ENCODE data around the gene VENTX. TPM values are rescaled to one million over a fixed set of nuclear protein-coding genes. Genes with fewer than 3 reads are reported as not detected.

Gene VENTX
- total RNA-seq, 1 donor from 2014 or later: not detected

- DNase-seq (ENCODE audit: low read depth): no peak
- TF ChIP-seq CTCF (conservative IDR thresholded peaks at IDR 0.05; ENCODE audit: low read depth, low read length): no peak
- no peak overlapping the region for H3K4me3 ChIP-seq (ENCODE audit: low read depth, low read length)
These were observed 30.5 kb upstream of the VENTX start for GRCh38 chr10:133207041-133207600.

- TF ChIP-seq CTCF (conservative IDR thresholded peaks at IDR 0.05; ENCODE audit: low read depth, low read length): no peak
- H3K4me3 ChIP-seq (ENCODE audit: low read depth, low read length): no peak overlapping the region
- DNase-seq (ENCODE audit: low read depth): no peak
These were observed 30.0 kb upstream of the VENTX start for GRCh38 chr10:133207627-133208026.

DNA sequence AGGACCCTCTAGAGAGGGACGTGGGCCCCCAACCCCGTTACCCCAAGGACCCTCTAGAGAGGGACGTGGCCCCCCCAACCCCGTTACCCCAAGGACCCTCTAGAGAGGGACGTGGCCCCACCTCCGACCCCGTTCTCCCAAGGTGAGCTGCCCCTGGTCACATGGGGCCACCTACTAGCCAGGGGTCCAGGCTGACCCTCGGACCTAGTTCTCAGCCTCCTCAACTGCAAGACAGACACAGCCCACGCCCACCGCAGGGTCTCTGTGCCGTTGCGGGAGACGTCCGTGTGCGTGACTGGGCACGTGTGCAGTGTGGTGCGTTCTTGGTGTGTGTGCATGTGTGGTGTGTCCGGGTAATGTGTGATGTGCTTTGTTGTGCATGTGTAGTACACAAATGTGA is 29.2 kb upstream of the VENTX start:
- no peak overlapping the region for H3K4me3 ChIP-seq (ENCODE audit: low read depth, low read length)
- no peak for TF ChIP-seq CTCF (conservative IDR thresholded peaks at IDR 0.05; ENCODE audit: low read depth, low read length)

DNA sequence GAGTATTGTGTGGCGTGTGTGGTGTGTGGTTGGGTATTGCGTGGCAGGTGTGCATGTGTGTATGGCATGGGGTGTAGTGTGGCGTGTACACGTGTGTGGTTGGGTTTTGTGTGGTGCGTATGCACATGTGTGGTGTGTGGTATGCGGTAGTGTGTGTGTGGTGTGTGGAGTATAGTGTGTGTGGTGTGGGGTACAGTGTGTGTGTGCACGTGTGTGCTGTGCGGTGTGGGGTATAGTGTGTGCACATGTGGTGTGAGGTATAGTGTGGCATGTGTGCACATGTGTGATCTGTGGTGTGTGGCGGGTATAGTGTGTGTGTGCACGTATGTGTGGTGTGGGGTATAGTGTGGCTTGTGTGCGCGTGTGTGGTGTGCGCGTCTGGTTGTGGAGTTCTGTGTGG is 28.5 kb upstream of the VENTX start:
- TF ChIP-seq CTCF (conservative IDR thresholded peaks at IDR 0.05; ENCODE audit: low read depth, low read length): no peak
- no peak for DNase-seq (ENCODE audit: low read depth)
- no peak overlapping the region for H3K4me3 ChIP-seq (ENCODE audit: low read depth, low read length)

More for the DNA sequence above, 29.2 kb upstream of the VENTX start:
- DNase-seq (ENCODE audit: low read depth): no peak

DNA sequence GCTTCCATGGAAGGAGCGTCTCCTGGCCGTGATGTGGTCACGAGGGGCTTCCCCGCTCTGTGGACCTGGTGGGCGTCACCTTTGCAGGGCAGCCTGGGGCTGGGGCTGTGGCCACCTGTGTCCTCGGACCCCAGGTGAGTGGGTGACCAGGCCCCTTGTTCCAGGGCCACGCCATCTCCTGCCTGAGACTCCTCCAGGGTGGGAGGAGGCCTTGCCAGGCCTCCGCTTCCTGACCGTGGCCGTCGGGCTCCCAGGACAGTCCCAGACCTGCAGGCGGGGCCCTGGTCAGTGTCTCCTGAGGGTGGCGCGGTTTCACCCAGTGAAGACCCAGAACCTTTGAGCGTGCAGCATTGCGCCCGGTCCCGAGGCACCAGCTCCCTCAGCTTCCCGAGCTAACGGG is 28.0 kb upstream of the VENTX start:
- H3K4me3 ChIP-seq (ENCODE audit: low read depth, low read length): no peak overlapping the region
- no peak for DNase-seq (ENCODE audit: low read depth)
- no peak for TF ChIP-seq CTCF (conservative IDR thresholded peaks at IDR 0.05; ENCODE audit: low read depth, low read length)

DNA sequence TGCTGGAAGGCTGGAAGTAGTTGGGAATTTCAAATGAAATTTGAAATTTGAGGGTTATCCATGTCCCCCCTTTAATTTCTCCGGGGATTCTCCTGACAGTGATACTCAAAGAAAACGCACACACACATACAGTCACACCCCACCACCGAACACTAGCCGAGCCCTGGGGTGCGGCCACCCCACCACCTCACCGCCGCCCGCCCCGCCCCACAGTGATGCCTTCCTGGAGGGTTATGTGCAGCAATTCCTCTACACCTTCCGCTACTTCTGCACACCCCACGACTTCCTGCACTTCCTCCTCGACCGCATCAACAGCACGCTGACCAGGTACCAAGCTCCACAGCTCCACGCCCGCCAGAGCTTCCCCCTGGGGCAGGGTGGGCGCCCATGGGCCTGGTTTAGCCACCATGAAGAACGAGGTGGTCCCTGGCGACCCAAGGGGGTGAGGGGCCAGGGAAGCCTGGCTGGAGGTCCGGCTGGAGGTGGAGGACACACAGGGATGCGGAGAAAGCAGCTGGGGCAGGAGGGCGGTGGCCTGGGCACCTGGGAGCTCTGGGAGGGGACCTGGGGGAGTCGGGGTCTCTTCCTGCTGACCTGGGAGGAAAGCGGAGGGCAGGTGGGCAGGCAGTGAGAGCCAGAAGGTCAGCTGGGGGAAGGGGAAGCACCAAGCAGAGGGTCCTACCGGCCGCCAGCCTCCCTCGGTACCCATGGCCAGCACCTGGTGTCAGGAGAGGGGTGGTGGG is 27.1 kb upstream of the VENTX start:
- no peak for TF ChIP-seq CTCF (conservative IDR thresholded peaks at IDR 0.05; ENCODE audit: low read depth, low read length)
- DNase-seq (ENCODE audit: low read depth): no peak

More for the DNA sequence above, 27.1 kb upstream of the VENTX start:
- no peak overlapping the region for H3K4me3 ChIP-seq (ENCODE audit: low read depth, low read length)
